HepG2 (cell line): ENCODE results near the gene RNF149. TPM values are rescaled to one million over a fixed set of nuclear protein-coding genes. Genes with fewer than 3 reads are reported as not detected.
A peak's percentile ranks its signal among the peaks of the same experiment; 100 is the strongest.

Source experiments
- ATF6 ChIP-seq: sonication (generic); formaldehyde crosslinking; conservative IDR thresholded peaks from 2 replicates; pipeline ENCODE4 v1.4.0; 2020; ENCODE audit warnings: missing genetic modification reagents
- HMGXB3 ChIP-seq: sonication (generic); formaldehyde crosslinking; IDR thresholded peaks from 2 replicates; pipeline ENCODE4 v1.4.0; 2020; ENCODE audit warnings: missing genetic modification reagents, borderline replicate concordance
- KDM4B ChIP-seq: sonication (generic); formaldehyde crosslinking; IDR thresholded peaks from 2 replicates; pipeline ENCODE4 v1.4.0; 2020; ENCODE audit warnings: missing genetic modification reagents
- NR3C1 ChIP-seq: sonication (generic); formaldehyde crosslinking; IDR thresholded peaks from 2 replicates; pipeline ENCODE4 v1.4.0; 2020; ENCODE audit warnings: missing genetic modification reagents
- RXRB ChIP-seq: IDR thresholded peaks from 2 replicates; pipeline ENCODE4 v1.6.1; 2016; ENCODE audit warnings: borderline replicate concordance, missing genetic modification reagents, missing compliant biosample characterization
- ZBTB25 ChIP-seq: IDR thresholded peaks from 2 replicates; pipeline ENCODE4 v1.6.1; 2018; ENCODE audit warnings: missing genetic modification reagents
- ZFP90 ChIP-seq: sonication (generic); formaldehyde crosslinking; IDR thresholded peaks from 2 replicates; pipeline ENCODE4 v1.8.0; 2022; ENCODE audit warnings: missing genetic modification reagents, mild to moderate bottlenecking, inconsistent platforms, borderline replicate concordance
- ZFY ChIP-seq: sonication (generic); formaldehyde crosslinking; IDR thresholded peaks from 2 replicates; pipeline ENCODE4 v1.4.0; 2020; ENCODE audit warnings: missing genetic modification reagents
- ZNF512B ChIP-seq: sonication (generic); formaldehyde crosslinking; IDR thresholded peaks from 2 replicates; pipeline ENCODE4 v1.5.1; 2020; ENCODE audit warnings: missing genetic modification reagents, mild to moderate bottlenecking, borderline replicate concordance
- ZNF629 ChIP-seq: sonication (generic); formaldehyde crosslinking; conservative IDR thresholded peaks from 2 replicates; pipeline ENCODE4 v1.5.0; 2020; ENCODE audit warnings: missing genetic modification reagents
- ZNF709 ChIP-seq: sonication (generic); formaldehyde crosslinking; IDR thresholded peaks from 2 replicates; pipeline ENCODE4 v1.5.0; 2020; ENCODE audit warnings: mild to moderate bottlenecking, missing genetic modification reagents
- ZNF775 ChIP-seq: sonication (generic); formaldehyde crosslinking; IDR thresholded peaks from 2 replicates; pipeline ENCODE4 v1.4.0; 2020; ENCODE audit warnings: missing genetic modification reagents, mild to moderate bottlenecking, moderate library complexity, borderline replicate concordance
- ZSCAN9 ChIP-seq: IDR thresholded peaks from 2 replicates; pipeline ENCODE4 v1.6.1; 2016; ENCODE audit warnings: borderline replicate concordance
- polyA plus RNA-seq, 8 experiments: library from polyadenylated mRNA; depleted of rRNA in 3 of 8; stranded (reverse) in 7 of 8; unstranded in 1 of 8; fragments of >200 nt; fragmentation: Illumina TruSeq in 4 of 8; extraction: Trizol in 4 of 8; gene quantifications; 2 replicates each; pipeline versions ENCODE4 v1.2.1 to v1.2.3, GENCODE V29; 2011 to 2016; ENCODE audit warnings: low read depth in 4 of 8, missing spikeins in 1 of 8, mixed read lengths in 1 of 8; ENCODE audit not compliant: insufficient read depth in 1 of 8
- total RNA-seq, 5 experiments: library from RNA; depleted of rRNA; stranded (reverse); fragments of >200 nt; fragmentation: Illumina TruSeq; extraction: Trizol; gene quantifications; 2 replicates each; pipeline ENCODE4 v1.2.3, GENCODE V29; 2016; ENCODE audit warnings: low read depth in 1 of 5
- TF ChIP-seq, protein P1 (sequence below): IDR thresholded peaks from 2 replicates; pipeline ENCODE4 v1.6.1; 2016; ENCODE audit warnings: low read depth, borderline replicate concordance
- TF ChIP-seq, protein P2 (sequence below): sonication (generic); formaldehyde crosslinking; IDR thresholded peaks from 2 replicates; pipeline ENCODE4 v1.4.0; 2020; ENCODE audit warnings: missing genetic modification reagents

The RNF149 gene
- total and polyA plus RNA-seq, 2 of the 13 experiments (the other 11 are each of a cell fraction or from before 2014, with no cell fraction given), result 87.6 to 109 TPM

DNA sequence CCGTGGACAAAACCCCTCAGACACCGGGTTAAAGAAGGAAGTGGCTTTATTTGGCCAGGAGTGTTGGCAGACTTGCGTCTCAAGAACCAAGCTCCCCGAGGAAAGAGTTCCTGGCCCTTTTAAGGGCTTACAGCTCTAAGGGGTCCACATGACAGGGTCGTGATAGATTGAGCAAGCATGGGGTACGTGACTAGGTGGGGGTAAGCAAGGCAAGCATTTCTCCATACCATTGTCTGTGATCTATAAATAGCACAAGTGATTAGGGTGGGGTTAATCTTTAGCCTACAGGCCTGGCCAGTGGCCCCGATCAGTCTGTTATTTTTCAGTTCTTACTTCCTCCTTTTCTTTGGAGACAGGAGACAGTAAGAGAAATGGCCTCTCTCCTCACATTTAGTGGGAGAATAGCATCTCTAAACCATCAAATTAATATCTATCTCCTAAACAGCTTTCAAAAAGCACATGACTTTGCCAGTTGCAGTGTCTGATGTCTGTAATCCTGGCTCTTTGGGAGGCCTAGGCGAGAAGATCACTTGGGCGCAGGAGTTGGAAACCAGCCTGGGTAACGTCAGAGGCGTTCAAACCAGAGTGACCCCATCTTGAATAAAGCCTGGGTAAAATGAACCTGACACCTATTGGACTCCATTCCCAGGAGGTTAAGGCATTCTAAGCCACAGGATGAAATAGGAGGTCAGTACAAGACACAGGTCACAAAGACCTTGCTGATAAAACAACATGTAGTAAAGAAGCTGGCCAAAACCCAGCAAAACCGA lies 74.1 kb downstream of the RNF149 start (continued):
- no peak for TF ChIP-seq ATF6 (CRISPR knock-in tag)
- TF ChIP-seq ZSCAN9 (CRISPR knock-in tag), result peak; percentile 81; the same call in 1 of the 2 replicates
- peak; percentile 57; the same call in 1 of the 2 replicates for TF ChIP-seq RXRB (CRISPR knock-in tag)
- no peak for TF ChIP-seq NR3C1
- TF ChIP-seq ZNF512B, result no peak
- TF ChIP-seq HMGXB3, result peak; percentile 23; the same call in 1 of the 2 replicates
- TF ChIP-seq, protein P1, sequence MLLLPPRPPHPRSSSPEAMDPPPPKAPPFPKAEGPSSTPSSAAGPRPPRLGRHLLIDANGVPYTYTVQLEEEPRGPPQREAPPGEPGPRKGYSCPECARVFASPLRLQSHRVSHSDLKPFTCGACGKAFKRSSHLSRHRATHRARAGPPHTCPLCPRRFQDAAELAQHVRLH (CRISPR knock-in tag), result 0 out of 2 replicates have a peak, but pooled peaks have one; percentile 55
- TF ChIP-seq ZNF629 (CRISPR knock-in tag), result no peak
- TF ChIP-seq, protein P2, sequence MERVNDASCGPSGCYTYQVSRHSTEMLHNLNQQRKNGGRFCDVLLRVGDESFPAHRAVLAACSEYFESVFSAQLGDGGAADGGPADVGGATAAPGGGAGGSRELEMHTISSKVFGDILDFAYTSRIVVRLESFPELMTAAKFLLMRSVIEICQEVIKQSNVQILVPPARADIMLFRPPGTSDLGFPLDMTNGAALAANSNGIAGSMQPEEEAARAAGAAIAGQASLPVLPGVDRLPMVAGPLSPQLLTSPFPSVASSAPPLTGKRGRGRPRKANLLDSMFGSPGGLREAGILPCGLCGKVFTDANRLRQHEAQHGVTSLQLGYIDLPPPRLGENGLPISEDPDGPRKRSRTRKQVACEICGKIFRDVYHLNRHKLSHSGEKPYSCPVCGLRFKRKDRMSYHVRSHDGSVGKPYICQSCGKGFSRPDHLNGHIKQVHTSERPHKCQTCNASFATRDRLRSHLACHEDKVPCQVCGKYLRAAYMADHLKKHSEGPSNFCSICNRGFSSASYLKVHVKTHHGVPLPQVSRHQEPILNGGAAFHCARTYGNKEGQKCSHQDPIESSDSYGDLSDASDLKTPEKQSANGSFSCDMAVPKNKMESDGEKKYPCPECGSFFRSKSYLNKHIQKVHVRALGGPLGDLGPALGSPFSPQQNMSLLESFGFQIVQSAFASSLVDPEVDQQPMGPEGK (CRISPR knock-in tag), result peak; percentile 78
- TF ChIP-seq ZFP90 (CRISPR knock-in tag), result no peak
- TF ChIP-seq ZBTB25, result peak; percentile 16; the same call in 1 of the 2 replicates
- TF ChIP-seq ZNF775 (CRISPR knock-in tag), result 0 out of 2 replicates have a peak, but pooled peaks have one; percentile 30
- TF ChIP-seq ZFY (CRISPR knock-in tag), result no peak; the same call in 1 of the 2 replicates
- TF ChIP-seq KDM4B, result no peak
- TF ChIP-seq ZNF709 (CRISPR knock-in tag), result peak; percentile 25; the same call in 1 of the 2 replicates
